ENCODE results near the gene MYCL.
A peak's percentile ranks its signal among the peaks of the same experiment; 100 is the strongest.

DNA sequence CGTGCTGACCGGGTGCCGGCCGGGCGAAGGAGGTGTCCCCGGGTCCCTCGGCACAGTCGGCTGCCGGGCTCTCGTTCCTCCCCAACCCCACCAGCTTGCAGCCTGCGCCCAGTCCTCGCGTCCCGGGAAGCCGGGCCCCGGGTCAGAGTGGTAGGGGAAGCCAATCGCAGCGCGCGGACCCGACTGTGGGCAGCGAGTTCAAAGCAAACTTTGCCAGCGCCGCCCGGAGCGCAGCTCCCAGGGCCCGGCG, 328 bp downstream of the MYCL start:
- TF ChIP-seq, protein P1, sequence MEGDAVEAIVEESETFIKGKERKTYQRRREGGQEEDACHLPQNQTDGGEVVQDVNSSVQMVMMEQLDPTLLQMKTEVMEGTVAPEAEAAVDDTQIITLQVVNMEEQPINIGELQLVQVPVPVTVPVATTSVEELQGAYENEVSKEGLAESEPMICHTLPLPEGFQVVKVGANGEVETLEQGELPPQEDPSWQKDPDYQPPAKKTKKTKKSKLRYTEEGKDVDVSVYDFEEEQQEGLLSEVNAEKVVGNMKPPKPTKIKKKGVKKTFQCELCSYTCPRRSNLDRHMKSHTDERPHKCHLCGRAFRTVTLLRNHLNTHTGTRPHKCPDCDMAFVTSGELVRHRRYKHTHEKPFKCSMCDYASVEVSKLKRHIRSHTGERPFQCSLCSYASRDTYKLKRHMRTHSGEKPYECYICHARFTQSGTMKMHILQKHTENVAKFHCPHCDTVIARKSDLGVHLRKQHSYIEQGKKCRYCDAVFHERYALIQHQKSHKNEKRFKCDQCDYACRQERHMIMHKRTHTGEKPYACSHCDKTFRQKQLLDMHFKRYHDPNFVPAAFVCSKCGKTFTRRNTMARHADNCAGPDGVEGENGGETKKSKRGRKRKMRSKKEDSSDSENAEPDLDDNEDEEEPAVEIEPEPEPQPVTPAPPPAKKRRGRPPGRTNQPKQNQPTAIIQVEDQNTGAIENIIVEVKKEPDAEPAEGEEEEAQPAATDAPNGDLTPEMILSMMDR (conservative IDR thresholded peaks at IDR 0.05) = no peak
- TF ChIP-seq ZFX (IDR thresholded peaks at IDR 0.05) = 0 out of 2 replicates have a peak, but pooled peaks have one; percentile 27

Data from C4-2B (cell line).